HFF-Myc (cell line): ENCODE results near the gene PRXL2B.

ENCODE experiments used
- DNase-seq: peaks from one replicate; pipeline ENCODE4 v3.0.0-alpha.2; 2011; ENCODE audit warnings: low read depth; ENCODE audit errors: extremely low read depth
- H3K4me3 ChIP-seq: replicated peaks from 2 replicates; pipeline ENCODE4 v1.5.1; 2011; ENCODE audit warnings: low read depth, mild to moderate bottlenecking, control low read depth, low read length
- CTCF ChIP-seq: IDR thresholded peaks from 2 replicates; pipeline ENCODE4 v1.5.1; 2012; ENCODE audit warnings: mild to moderate bottlenecking, low read depth, low read length, control low read depth; ENCODE audit errors: missing control alignments

PRXL2B gene

DNA sequence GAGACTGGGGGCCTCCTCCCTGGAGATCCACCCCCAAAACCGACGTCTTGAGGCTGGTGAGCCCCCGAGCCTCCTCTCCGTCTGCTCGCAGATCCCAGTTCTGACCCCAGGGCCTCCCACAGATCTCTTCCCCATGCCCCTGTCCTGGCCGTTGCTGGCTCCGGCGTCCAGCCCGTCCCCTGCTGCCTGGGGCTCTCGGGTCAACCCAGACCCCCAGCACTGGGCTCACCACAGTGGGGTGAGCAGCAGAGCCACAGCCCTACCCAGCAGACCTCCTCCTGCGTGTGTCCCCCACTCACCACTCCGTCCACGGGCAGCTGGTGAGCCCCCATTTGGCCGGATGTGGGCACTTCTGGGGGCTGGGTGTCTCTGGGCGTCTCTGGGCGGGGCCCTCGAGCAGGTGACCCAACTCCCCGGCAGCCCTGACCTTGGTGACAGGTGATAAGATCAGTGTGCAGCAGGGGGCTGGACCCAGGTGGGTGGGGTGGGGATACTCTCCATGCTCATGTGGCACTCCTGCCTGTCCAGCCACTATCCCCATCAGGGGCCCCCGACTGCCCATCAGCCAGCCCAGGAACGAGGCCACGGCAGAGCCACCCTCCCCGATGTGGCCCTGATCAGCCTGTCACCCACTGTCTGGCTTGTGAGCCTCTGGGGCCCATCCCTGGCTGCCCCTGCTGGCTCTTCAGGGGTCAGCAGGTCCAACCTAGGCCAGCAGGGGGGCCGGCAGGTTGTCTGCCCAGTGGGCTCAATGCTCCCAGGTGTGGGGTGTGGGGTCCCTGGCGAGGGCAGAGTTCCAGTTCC lies 29.7 kb upstream of the PRXL2B start:
- peak overlapping the region; percentile 38 for H3K4me3 ChIP-seq

GRCh38 chr1:2557482-2558400 lies 28.8 kb upstream of the PRXL2B start:
- DNase-seq = no peak
- H3K4me3 ChIP-seq = no peak overlapping the region
- TF ChIP-seq CTCF = no peak

More for the DNA sequence above, 29.7 kb upstream of the PRXL2B start:
- DNase-seq = no peak
- TF ChIP-seq CTCF = no peak

- H3K4me3 ChIP-seq = no peak overlapping the region
These were observed 28.2 kb upstream of the PRXL2B start for GRCh38 chr1:2558420-2558819.

GRCh38 chr1:2558861-2559260 lies 27.7 kb upstream of the PRXL2B start:
- no peak overlapping the region for H3K4me3 ChIP-seq
- TF ChIP-seq CTCF = no peak
- DNase-seq = no peak

More at GRCh38 chr1:2558420-2558819, 28.2 kb upstream of the PRXL2B start:
- no peak for DNase-seq
- no peak for TF ChIP-seq CTCF

- H3K4me3 ChIP-seq = no peak overlapping the region
- TF ChIP-seq CTCF = no peak
- no peak for DNase-seq
These were observed 26.9 kb upstream of the PRXL2B start for GRCh38 chr1:2559509-2560298.

- no peak overlapping the region for H3K4me3 ChIP-seq
- DNase-seq = no peak
- TF ChIP-seq CTCF = no peak
These were observed 26.1 kb upstream of the PRXL2B start for GRCh38 chr1:2560299-2561073.
